GM19397 (cell line): ENCODE data around the gene TRMT2A.

ENCODE experiments used
- ATAC-seq: cut with Tn5 transposase; IDR thresholded peaks from one replicate; pipeline ENCODE4 v1.9.1; 2021; ENCODE audit warnings: mild to moderate bottlenecking, moderate library complexity; ENCODE audit not compliant: unreplicated experiment

Gene TRMT2A

GRCh38 chr22:20123366-20124082, 6.5 kb upstream of the TRMT2A start:
- no peak for ATAC-seq

GRCh38 chr22:20121856-20122415, 4.9 kb upstream of the TRMT2A start:
- no peak for ATAC-seq

- ATAC-seq, result no peak
These were observed 1.4 kb upstream of the TRMT2A start for GRCh38 chr22:20118300-20119020.

GRCh38 chr22:20117633-20118299, 740 bp upstream of the TRMT2A start:
- peak; percentile 19 for ATAC-seq

GRCh38 chr22:20116376-20116950, 563 bp downstream of the TRMT2A start:
- ATAC-seq, result no peak

- ATAC-seq, result no peak
These were observed 1.2 kb downstream of the TRMT2A start, which contains the start of gene RANBP1 for GRCh38 chr22:20115691-20116375. Gene RANBP1 (plus strand): TSS chr22:20116104. CDS start chr22:20116185, 81 bp downstream.

- no peak for ATAC-seq
These were observed 2.2 kb downstream of the TRMT2A start for GRCh38 chr22:20114506-20115475.

- ATAC-seq, result no peak
These were observed 3.3 kb downstream of the TRMT2A start for GRCh38 chr22:20113551-20114310.

- no peak for ATAC-seq
These were observed 4.2 kb downstream of the TRMT2A start for GRCh38 chr22:20112623-20113511.

- ATAC-seq, result no peak
These were observed 5.1 kb downstream of the TRMT2A start for GRCh38 chr22:20111689-20112622.

- ATAC-seq, result no peak
These were observed 5.9 kb downstream of the TRMT2A start for GRCh38 chr22:20111045-20111688.

GRCh38 chr22:20110359-20110985, 6.6 kb downstream of the TRMT2A start:
- no peak for ATAC-seq

GRCh38 chr22:20109411-20110358, 7.3 kb downstream of the TRMT2A start:
- no peak for ATAC-seq

- no peak for ATAC-seq
These were observed 8.2 kb downstream of the TRMT2A start for GRCh38 chr22:20108757-20109230.
